HEK293T (cell line): ENCODE results near the gene PRKAG3.

Experiments used
- CTCF ChIA-PET: fragments of 350-600 bp; formaldehyde crosslinking; extraction: SDS; loops from one replicate; lab custom pipeline; 2021; ENCODE audit warnings: antibody characterized with exemption, inconsistent platforms; lab: Yijun Ruan, JAX
- POLR2A ChIA-PET: fragments of 350-600 bp; formaldehyde crosslinking; extraction: SDS; loops from one replicate; lab custom pipeline; 2020; ENCODE audit warnings: antibody characterized with exemption, inconsistent platforms; lab: Yijun Ruan, JAX
- DNase-seq: peaks from one replicate; pipeline ENCODE4 v3.0.0; 2012; ENCODE audit warnings: mixed read lengths; ENCODE audit errors: extremely low spot score
- ARNT ChIP-seq: fragments of 450-650 bp; IDR thresholded peaks from 2 replicates; pipeline ENCODE4 v1.6.1; 2017; ENCODE audit warnings: mild to moderate bottlenecking
- BHLHE40 ChIP-seq: fragments of 450-650 bp; IDR thresholded peaks from 2 replicates; pipeline ENCODE4 v1.6.1; 2016; ENCODE audit warnings: mild to moderate bottlenecking, moderate library complexity, borderline replicate concordance
- CTBP1 ChIP-seq: fragments of 450-650 bp; IDR thresholded peaks from 2 replicates; pipeline ENCODE4 v1.6.1; 2016; ENCODE audit warnings: borderline replicate concordance
- ELF4 ChIP-seq: fragments of 450-650 bp; IDR thresholded peaks from 2 replicates; pipeline ENCODE4 v1.6.1; 2017; ENCODE audit warnings: antibody characterized with exemption
- FOXA1 ChIP-seq: fragments of 450-650 bp; IDR thresholded peaks from 2 replicates; pipeline ENCODE4 v1.6.1; 2016; ENCODE audit warnings: mild to moderate bottlenecking
- FOXK2 ChIP-seq: fragments of 450-650 bp; IDR thresholded peaks from 2 replicates; pipeline ENCODE4 v1.6.1; 2016; ENCODE audit warnings: mild to moderate bottlenecking
- FOXM1 ChIP-seq: fragments of 450-650 bp; IDR thresholded peaks from 2 replicates; pipeline ENCODE4 v1.6.1; 2017; ENCODE audit warnings: mild to moderate bottlenecking, borderline replicate concordance
- HDGF ChIP-seq: fragments of 450-650 bp; IDR thresholded peaks from 2 replicates; pipeline ENCODE4 v1.6.1; 2017; ENCODE audit warnings: antibody characterized with exemption, borderline replicate concordance
- L3MBTL2 ChIP-seq: fragments of 450-650 bp; conservative IDR thresholded peaks from 2 replicates; pipeline ENCODE4 v1.6.1; 2016; ENCODE audit warnings: mild to moderate bottlenecking
- LEF1 ChIP-seq: fragments of 450-650 bp; IDR thresholded peaks from 2 replicates; pipeline ENCODE4 v1.6.1; 2017; ENCODE audit warnings: mild to moderate bottlenecking, borderline replicate concordance
- NFRKB ChIP-seq: fragments of 450-650 bp; IDR thresholded peaks from 2 replicates; pipeline ENCODE4 v1.6.1; 2016; ENCODE audit warnings: mild to moderate bottlenecking, moderate library complexity
- SP1 ChIP-seq: fragments of 450-650 bp; IDR thresholded peaks from 2 replicates; pipeline ENCODE4 v1.6.1; 2017
- SUZ12 ChIP-seq: fragments of 450-650 bp; IDR thresholded peaks from 2 replicates; pipeline ENCODE4 v1.6.1; 2016; ENCODE audit warnings: mild to moderate bottlenecking
- TARDBP ChIP-seq: fragments of 450-650 bp; IDR thresholded peaks from 2 replicates; pipeline ENCODE4 v1.6.1; 2016
- ZNF384 ChIP-seq: fragments of 450-650 bp; IDR thresholded peaks from 2 replicates; pipeline ENCODE4 v1.6.1; 2016
- TF ChIP-seq, protein P1 (sequence below): fragments of 450-650 bp; IDR thresholded peaks from 2 replicates; pipeline ENCODE4 v1.6.1; 2016

Gene PRKAG3

DNA sequence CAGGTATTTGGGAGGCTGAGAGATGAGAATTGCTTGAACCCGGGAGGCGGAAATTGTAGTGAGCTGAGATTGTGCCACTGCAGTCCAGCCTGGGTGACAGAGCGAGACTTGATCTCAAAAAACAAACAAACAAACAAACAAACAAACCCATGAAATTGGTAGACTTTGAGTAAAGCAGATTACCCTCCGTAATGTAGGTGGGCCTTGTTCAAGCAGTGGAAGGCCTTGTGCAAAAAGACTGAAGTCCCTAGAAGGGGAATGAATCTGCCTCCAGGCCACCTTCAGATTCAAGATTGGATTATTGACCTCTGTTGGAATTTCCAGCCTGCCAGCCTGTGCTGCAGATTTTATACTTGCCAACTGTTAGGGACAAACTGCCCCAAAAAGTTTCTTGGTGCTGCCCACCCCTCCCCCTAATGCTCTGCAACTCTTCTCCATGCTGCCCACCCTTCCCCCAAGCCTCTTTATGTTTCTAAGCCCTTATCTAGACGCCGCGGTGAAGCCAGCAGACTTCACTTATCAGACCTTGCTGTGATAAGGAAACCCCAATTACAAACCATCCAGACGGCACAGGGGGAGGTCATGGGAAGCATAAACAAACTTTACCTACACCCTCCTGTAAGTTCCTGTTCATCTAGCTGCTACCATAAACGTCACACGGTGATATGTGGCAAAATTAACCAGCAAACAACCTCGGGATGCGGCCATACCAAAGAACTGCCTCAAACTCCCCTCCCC lies 32.7 kb downstream of the PRKAG3 start:
- ChIA-PET POLR2A (no interaction called here), CTCF (no interaction called here)
- TF ChIP-seq FOXA1 = no peak
- no peak for TF ChIP-seq SP1
- no peak for TF ChIP-seq CTBP1
- no peak for DNase-seq

DNA sequence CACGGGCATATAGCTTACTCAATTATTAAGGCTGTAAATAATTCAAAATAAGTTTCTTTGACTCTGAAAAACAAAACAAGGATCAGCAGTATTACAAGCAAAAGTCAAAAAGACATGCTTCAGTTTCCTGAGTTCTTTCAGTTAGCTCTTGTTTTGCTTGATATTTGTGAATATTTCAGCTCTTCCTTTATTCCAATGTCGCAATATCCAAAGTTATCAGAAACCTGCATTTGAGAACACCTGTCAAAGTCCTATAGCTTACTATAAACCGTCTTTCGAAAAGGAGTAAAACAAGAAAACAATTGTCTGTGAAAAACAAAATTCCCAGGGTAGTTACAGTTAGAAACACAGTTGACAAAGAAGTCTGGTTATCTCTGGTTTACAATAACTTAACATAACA lies 34.9 kb downstream of the PRKAG3 start:
- TF ChIP-seq SUZ12 (no peak), CTBP1 (no peak), BHLHE40 (no peak), LEF1 (no peak)
- no peak for DNase-seq
- ChIA-PET CTCF (no interaction called here), POLR2A (no interaction called here)

DNA sequence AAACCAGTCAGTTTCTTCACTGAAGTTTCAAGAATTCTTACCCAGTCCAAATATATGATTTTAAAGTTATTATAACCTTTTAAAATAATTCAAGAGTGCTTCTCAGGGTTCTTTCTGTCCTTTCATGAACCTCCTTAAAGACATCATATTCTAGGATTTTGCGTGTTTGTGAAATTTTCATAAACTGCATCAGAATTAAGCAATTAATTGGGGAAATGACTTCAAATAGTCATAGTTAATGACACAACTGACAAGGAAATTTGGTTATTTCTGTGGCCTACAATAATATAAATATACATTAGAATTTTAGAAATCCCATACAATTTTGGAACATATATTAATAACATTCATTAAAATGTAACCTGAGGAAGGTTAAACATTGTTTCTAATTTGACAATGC lies 39.2 kb downstream of the PRKAG3 start:
- POLR2A ChIA-PET = no interaction called here

DNA sequence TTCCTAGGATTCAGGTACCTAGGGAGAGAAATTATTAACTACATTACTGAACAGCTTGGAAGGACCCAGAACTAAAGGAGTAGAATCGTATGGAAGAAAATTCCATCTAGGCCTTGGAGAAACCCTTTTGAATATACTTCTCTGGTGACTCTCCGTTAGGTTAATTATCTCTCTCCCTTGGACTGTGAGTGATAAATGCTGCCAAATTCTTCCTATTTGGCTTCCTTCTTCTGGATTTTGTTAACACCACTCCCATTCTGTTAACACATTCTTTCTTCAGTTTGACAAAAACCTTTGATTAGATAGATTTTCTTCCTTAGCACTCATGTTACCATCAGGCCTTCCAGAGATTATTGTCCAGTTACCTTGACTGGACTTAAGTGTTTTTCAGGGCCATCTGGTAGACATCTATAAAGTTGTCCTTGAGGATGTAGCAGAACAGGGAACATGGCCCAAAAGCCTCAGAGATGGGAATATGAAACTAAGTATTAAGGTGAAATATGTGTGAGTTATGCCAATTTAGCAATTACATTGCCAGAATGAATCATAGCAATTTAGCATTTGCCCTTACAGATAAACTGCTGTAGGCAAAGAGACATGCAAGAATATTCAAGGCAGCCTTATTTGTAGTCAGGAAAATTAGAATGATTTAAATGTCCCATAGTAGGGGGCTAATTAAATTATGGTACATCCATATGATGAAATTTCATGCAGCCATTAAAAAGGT lies 42.9 kb downstream of the PRKAG3 start:
- TF ChIP-seq LEF1 (no peak), ARNT (no peak), ELF4 (no peak), FOXM1 (no peak), BHLHE40 (no peak), ZNF384 (no peak), HDGF (no peak), NFRKB (no peak), L3MBTL2 (no peak), TARDBP (no peak), FOXA1 (no peak), FOXK2 (no peak), CTBP1 (no peak)
- TF ChIP-seq, protein P1, sequence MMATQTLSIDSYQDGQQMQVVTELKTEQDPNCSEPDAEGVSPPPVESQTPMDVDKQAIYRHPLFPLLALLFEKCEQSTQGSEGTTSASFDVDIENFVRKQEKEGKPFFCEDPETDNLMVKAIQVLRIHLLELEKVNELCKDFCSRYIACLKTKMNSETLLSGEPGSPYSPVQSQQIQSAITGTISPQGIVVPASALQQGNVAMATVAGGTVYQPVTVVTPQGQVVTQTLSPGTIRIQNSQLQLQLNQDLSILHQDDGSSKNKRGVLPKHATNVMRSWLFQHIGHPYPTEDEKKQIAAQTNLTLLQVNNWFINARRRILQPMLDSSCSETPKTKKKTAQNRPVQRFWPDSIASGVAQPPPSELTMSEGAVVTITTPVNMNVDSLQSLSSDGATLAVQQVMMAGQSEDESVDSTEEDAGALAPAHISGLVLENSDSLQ = no peak
- DNase-seq = no peak
- POLR2A ChIA-PET = interaction anchor here (0.6 kb wide), 1 partner anchor 906 kb away, joined by 3 read pairs; no protein-coding TSS in a partner anchor
- CTCF ChIA-PET = no interaction called here

More for the DNA sequence above, 39.2 kb downstream of the PRKAG3 start:
- DNase-seq = no peak
- CTCF ChIA-PET = no interaction called here
- TF ChIP-seq CTBP1 = no peak
- no peak for TF ChIP-seq ARNT
- no peak for TF ChIP-seq L3MBTL2
- TF ChIP-seq BHLHE40 = no peak
- no peak for TF ChIP-seq SP1
- no peak for TF ChIP-seq HDGF
- no peak for TF ChIP-seq FOXA1
- no peak for TF ChIP-seq SUZ12
- TF ChIP-seq TARDBP = no peak
- TF ChIP-seq NFRKB = no peak
- TF ChIP-seq ELF4 = no peak
- no peak for TF ChIP-seq FOXK2
- no peak for TF ChIP-seq ZNF384
- TF ChIP-seq LEF1 = no peak
- TF ChIP-seq FOXM1 = no peak
- TF ChIP-seq, protein P1 = no peak

DNA sequence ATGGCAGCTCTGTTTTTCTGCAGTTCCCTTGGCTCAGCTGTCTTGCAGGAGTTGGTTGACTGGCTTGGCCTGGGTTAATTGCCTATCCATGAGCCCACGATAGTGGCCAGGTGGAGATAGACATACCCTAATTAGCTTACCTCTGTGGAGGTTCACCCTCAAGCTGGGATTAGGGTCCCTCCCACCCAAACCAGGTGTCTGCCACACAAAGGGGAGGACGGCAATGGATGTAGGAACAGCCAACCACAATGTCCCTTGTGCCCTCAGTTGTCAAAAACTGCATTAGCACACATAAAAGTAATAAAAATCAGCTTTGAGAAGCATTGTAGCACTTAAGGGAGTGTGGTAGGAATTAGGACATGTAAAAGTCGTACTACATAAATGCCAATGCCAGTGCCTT lies 45.5 kb downstream of the PRKAG3 start:
- no peak for DNase-seq
- CTCF ChIA-PET = no interaction called here
- TF ChIP-seq SUZ12 (no peak), TARDBP (no peak), ZNF384 (no peak), NFRKB (no peak), CTBP1 (no peak), L3MBTL2 (no peak), ELF4 (no peak), LEF1 (no peak), HDGF (no peak), ARNT (no peak), FOXK2 (no peak), FOXM1 (no peak), FOXA1 (no peak), SP1 (no peak), BHLHE40 (no peak)
- TF ChIP-seq, protein P1 = no peak
- POLR2A ChIA-PET = no interaction called here

DNA sequence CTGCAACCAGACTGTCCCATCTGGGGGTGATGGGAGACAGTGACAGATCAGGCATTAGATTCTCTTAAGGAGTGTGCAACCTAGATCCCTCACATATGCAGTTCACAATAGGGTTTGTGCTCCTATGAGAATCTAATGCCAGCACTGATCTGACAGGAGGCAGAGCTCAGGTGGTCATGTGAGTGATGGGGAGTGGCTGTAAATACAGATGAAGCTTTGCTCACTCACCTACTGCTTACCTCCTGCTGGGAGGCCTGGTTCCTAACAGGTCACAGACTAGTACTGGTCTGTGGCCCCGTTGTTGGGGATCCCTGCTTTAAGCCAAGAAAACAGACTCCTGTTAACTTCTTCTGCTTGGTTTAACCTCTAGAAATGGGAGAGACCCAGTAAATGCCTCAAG lies 46.5 kb downstream of the PRKAG3 start:
- ChIA-PET POLR2A (no interaction called here), CTCF (no interaction called here)
- TF ChIP-seq FOXK2 = no peak
- no peak for TF ChIP-seq FOXA1
- TF ChIP-seq LEF1 = no peak
- no peak for TF ChIP-seq NFRKB
- TF ChIP-seq CTBP1 = no peak
- TF ChIP-seq ELF4 = no peak
- TF ChIP-seq HDGF = no peak
- no peak for TF ChIP-seq ARNT
- TF ChIP-seq FOXM1 = no peak
- no peak for TF ChIP-seq L3MBTL2
- TF ChIP-seq TARDBP = no peak
- TF ChIP-seq SP1 = no peak
- no peak for TF ChIP-seq BHLHE40
- no peak for DNase-seq
